GM18867 (cell line): ENCODE results near the gene ZNF106.
A peak's percentile ranks its signal among the peaks of the same experiment; 100 is the strongest.

ENCODE experiments used
- ATAC-seq: cut with Tn5 transposase; IDR thresholded peaks from one replicate; pipeline ENCODE4 v1.9.1; 2021; ENCODE audit warnings: mild to moderate bottlenecking, moderate library complexity; ENCODE audit not compliant: unreplicated experiment

ZNF106 gene

GRCh38 chr15:42482701-42483100 lies 8.2 kb downstream of the ZNF106 start:
- no peak for ATAC-seq

DNA sequence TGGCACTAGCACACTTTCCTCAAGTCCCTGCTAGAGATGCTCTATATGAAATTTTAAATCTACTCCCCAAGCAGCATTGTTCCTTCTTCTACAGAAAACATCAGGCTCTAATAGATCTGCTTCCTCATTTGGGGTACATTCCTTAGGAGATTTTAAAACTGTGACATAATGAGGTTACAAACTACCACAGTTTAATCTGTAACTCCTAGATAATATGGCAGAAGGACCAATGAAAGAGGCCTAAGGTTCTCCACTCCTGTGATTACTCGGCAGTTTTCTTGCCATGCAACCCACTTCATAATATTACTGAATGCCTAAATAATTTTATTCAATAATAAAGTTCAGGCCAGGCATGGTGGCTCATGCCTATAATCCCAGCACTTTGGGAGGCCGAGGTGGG lies 16.1 kb downstream of the ZNF106 start:
- ATAC-seq: no peak

GRCh38 chr15:42471002-42471401 lies 19.9 kb downstream of the ZNF106 start:
- no peak for ATAC-seq

- ATAC-seq: no peak
Observed at GRCh38 chr15:42465520-42466259, 25.3 kb downstream of the ZNF106 start.

DNA sequence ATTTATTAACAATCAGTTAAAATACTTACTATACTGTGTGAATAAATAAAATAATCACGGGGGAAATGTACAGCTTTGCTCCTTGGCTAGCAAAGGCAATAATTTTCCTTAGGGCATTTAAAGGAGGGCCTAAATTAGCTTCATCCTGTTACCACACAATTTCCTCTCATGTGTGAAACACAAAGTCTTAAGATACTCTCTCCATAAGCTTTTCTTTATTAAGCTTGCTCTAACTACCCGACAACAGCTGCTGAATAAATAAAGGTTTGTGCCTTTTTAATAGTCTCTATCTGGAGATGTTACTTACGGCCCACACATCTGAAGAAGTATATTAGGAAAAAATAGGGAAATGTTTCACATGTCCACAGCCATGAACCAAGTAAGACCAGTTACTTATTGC lies 29.7 kb downstream of the ZNF106 start:
- no peak for ATAC-seq

- peak; percentile 75 for ATAC-seq
Observed at GRCh38 chr15:42457445-42458442, 33.2 kb downstream of the ZNF106 start.

DNA sequence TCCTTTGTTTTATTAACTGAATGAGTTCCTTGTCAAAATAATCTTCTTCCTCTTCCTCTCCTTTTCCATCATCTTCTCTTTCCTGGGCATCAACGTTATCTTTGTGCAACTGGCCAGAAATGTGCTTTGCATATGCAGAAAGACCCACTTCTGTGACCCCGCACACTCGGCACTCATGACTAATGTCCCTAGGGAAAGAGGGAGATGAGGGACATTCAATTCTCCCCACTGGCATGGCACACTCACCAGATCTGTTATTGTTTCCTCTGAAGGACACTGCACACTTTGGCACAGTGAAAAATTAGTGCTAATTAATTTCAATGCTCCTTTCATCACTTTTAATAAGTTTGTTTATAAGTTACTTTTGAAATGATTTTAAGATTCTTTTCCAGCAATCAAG lies 34.0 kb downstream of the ZNF106 start:
- no peak for ATAC-seq

DNA sequence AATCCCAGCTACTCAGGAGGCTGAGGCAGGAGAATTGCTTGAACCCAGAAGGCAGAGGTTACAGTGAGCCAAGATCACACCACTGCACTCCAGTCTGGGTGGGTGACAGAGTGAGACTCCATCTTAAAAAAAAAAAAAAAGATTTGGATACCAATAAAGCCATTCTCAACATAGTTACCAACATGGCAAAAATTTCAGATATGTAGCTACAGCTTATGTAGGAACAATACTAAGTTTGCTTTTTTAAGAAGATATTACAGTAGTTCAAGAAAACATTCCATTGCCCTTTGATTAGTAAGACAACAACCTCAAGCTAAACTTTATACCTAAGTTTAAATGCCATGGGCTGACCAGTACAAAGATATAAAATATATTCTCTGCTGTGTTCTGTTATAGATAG lies 34.4 kb downstream of the ZNF106 start:
- ATAC-seq: no peak

DNA sequence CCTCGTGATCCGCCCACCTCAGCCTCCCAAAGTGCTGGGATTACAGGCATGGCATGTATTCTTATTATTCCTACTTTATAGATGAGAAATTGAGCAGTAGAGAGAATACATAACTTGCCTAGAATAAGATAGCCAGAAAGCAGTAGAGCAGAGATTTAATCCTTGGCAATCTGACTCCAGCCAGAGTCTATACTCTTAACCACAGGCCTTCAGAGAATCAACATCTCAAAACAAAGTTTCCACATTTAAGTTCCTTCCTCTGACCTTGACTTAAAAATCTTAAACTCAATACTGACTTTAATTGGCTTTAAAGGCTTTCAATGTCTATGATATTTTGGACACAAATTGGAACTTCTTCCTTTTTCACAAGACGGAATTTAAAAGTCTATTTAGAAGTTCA lies 37.1 kb downstream of the ZNF106 start:
- no peak for ATAC-seq

DNA sequence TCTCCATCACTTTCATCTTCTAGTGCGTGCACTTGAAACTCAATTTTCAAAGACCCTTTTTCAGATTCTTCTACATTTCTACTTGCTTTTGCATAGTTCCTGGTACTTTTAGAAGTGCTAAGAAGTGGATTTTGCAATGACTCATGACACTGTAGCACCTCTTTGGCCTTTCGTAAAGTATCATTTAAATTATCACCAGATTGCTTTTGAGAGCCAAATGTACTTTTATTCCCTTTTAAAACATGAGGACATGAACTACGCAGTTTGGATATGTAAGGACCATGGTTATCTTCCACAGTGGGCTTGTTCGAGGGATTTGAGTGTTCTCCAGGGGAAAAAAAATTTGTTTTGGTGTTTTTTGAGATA lies 40.5 kb downstream of the ZNF106 start:
- no peak for ATAC-seq

DNA sequence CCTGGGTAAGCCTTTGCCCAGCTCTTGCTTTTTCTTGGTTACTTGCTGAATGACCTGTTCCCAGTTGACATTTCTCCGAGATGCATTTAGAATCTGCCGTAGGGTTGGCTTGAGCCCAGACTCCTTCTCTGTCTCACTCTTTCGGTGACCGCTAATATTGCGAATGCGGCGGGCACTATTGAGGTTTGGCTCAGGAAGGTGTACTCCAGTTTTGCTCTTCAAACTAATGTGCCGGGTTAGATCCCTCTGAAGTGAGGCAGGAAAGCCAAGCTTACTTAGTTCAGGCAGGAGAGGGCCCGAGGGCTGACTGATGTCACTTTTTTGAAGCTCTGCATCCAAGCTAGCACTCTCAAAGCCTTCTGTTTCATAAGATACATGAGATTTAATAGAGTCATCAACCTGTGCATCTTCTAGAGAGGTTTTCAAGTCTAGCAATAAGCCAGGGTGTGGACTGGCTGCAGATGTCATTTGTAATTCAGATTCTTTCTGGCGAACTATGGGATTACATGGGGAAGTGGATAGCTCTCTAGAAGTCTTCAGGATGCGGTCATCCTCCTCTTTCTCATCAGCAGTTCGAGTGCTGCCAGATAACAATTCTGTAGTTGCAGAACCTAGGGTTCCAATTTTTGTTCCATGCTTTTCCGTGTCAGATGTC lies 41.0 kb downstream of the ZNF106 start:
- ATAC-seq: no peak

- ATAC-seq: no peak
Observed at GRCh38 chr15:42448281-42448680, 42.7 kb downstream of the ZNF106 start.

DNA sequence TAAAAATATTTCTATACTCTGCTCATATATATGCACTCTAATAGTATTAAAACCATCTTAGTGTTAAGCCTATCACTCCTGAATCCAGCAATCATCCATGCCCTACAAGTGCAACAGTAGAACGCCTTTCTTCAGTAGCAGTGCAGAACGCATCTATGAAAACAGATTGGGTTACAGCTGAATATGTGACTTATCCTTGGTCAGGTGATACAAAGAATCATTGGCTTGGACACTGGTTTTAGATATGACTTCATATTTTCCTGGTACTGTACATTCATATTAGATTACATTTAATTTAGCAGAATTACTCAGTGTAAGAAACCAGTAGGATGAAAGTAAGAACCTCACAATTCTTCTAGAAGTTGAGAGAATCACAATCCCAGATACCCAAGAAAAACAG lies 43.3 kb downstream of the ZNF106 start:
- ATAC-seq: no peak

DNA sequence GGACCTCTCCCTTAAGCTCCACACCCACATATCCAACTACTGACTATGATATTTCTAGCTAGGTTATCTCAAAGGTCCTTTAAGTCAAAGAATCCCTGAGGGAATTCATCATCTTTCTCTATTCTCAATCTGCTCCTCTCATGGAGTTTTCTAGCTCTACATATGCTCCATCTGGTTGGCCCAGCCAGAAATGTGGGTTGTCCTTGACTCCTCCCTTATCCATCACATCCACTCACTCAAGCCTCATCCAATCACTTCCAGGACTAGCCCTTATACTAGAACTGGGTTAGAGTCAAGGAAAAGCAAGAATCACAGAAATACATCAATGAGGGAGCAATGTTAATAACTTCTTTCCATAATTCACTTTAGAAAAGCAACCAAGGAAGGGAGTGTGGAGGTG lies 45.4 kb downstream of the ZNF106 start:
- no peak for ATAC-seq

- ATAC-seq: no peak
Observed at GRCh38 chr15:42444415-42445063, 46.4 kb downstream of the ZNF106 start.

GRCh38 chr15:42427429-42428223 lies 63.3 kb downstream of the ZNF106 start:
- ATAC-seq: no peak

GRCh38 chr15:42421376-42421775 lies 69.6 kb downstream of the ZNF106 start:
- ATAC-seq: no peak

GRCh38 chr15:42419369-42419768 lies 71.6 kb downstream of the ZNF106 start:
- no peak for ATAC-seq

DNA sequence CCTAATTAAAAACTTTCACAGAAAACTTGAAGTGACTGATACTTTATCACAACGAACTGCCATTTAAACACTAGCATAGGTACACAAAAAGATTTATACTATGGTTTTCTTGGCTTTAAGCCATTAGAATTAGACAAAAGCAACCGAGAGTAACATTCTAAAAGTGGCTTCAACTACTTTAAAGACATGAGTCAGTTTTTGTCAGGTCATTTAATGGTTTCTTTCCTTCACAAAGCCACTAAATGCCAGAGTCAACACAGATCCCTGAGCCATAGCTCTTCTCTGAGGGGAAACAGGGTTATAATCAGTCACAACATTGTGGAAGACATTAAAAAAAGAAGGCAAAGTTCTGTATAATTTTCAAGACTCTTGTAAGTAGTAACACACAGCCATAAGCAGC lies 77.0 kb downstream of the ZNF106 start:
- ATAC-seq: no peak

DNA sequence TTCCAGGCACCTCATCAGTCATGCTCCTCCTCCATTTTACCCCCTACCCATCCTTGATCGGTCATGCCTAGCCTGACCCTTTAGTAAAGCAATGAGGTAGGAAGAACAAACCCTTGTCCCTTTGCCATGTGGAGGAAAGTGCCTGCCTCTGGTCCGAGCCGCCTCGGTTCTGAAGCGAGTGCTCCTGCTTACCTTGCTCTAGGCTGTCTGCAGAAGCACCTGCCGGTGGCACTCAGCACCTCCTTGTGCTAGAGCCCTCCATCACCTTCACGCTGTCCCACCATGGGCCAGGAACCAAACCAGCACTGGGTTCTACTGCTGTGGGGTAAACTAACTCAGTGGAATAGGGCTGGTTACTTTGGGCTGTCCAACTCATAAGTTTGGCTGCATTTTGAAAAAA lies 79.1 kb downstream of the ZNF106 start:
- ATAC-seq: no peak
